WERI-Rb-1 (cell line): ENCODE measurements around the gene TRO.

ENCODE experiments used
- DNase-seq: peaks from one replicate; pipeline ENCODE4 v3.0.0-alpha.2; 2020
- H3K27ac ChIP-seq: fragments of 250-450 bp; sonication (Bioruptor Pico); 2 replicates; pipeline ENCODE4 v1.5.1; 2020; ENCODE audit warnings: mild to moderate bottlenecking, moderate library complexity
- H3K27me3 ChIP-seq: fragments of 250-450 bp; sonication (Bioruptor Pico); 2 replicates; pipeline ENCODE4 v1.5.1; 2021; ENCODE audit warnings: mild to moderate bottlenecking, low read depth, moderate library complexity; ENCODE audit not compliant: insufficient read depth, severe bottlenecking
- H3K36me3 ChIP-seq: fragments of 250-450 bp; sonication (Bioruptor Pico); 2 replicates; pipeline ENCODE4 v1.5.1; 2020; ENCODE audit warnings: mild to moderate bottlenecking, moderate library complexity
- H3K4me3 ChIP-seq: 2 replicates; pipeline ENCODE4 v1.5.1; 2011; ENCODE audit warnings: low read depth, mild to moderate bottlenecking, control low read depth, low read length
- H3K9me3 ChIP-seq: fragments of 250-450 bp; sonication (Bioruptor Pico); 2 replicates; pipeline ENCODE4 v1.5.1; 2021; ENCODE audit warnings: mild to moderate bottlenecking, moderate library complexity; ENCODE audit not compliant: severe bottlenecking
- TF ChIP-seq, protein P1 (sequence below): IDR thresholded peaks from 2 replicates; pipeline ENCODE4 v1.5.1; 2011; ENCODE audit warnings: low read depth, mild to moderate bottlenecking, control low read depth, inconsistent platforms, low read length

The TRO gene

DNA sequence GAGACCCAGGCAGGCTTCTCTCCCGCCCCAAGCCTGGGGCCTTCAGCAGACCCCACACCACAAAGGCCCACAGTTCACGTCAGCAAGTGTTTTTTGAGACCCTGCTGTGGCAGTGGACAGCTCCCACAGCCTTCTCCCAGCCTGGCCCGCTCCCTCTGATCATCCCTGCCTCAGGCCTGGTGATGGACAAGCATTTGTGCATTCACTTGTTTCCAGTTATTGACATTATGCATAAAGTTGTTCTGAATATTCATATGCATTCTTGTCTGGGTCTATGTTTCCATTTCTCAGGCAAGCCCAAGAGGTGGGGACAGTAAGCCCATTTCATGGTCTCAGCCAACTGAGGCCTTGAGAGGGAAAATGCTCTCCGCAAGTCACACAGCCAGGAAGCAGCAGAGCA is 14.7 kb downstream of the TRO start:
- Histone ChIP-seq H3K27ac (no peak overlapping the region), H3K9me3 (no peaks in the 10 kb centered on the region), H3K27me3 (peaks cover 7% of the 10 kb centered on the region), H3K36me3 (no peaks in the 10 kb centered on the region), H3K4me3 (no peak overlapping the region)
- DNase-seq, result no peak
- TF ChIP-seq, protein P1, sequence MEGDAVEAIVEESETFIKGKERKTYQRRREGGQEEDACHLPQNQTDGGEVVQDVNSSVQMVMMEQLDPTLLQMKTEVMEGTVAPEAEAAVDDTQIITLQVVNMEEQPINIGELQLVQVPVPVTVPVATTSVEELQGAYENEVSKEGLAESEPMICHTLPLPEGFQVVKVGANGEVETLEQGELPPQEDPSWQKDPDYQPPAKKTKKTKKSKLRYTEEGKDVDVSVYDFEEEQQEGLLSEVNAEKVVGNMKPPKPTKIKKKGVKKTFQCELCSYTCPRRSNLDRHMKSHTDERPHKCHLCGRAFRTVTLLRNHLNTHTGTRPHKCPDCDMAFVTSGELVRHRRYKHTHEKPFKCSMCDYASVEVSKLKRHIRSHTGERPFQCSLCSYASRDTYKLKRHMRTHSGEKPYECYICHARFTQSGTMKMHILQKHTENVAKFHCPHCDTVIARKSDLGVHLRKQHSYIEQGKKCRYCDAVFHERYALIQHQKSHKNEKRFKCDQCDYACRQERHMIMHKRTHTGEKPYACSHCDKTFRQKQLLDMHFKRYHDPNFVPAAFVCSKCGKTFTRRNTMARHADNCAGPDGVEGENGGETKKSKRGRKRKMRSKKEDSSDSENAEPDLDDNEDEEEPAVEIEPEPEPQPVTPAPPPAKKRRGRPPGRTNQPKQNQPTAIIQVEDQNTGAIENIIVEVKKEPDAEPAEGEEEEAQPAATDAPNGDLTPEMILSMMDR, result no peak

- TF ChIP-seq, protein P1, result no peak
- no peak for DNase-seq
- H3K36me3 ChIP-seq, result no peaks in the 10 kb centered on the region
- no peak overlapping the region for H3K27ac ChIP-seq
- H3K9me3 ChIP-seq, result no peaks in the 10 kb centered on the region
- H3K4me3 ChIP-seq, result no peak overlapping the region
- H3K27me3 ChIP-seq, result peaks cover 7% of the 10 kb centered on the region
These were observed 16.8 kb downstream of the TRO start for GRCh38 chrX:54937416-54937815.

- TF ChIP-seq, protein P1, result no peak
These were observed 24.2 kb downstream of the TRO start for GRCh38 chrX:54944816-54945215.

GRCh38 chrX:54945224-54945623 is 24.6 kb downstream of the TRO start:
- Histone ChIP-seq H3K4me3 (no peak overlapping the region), H3K27me3 (peaks cover 21% of the 10 kb centered on the region), H3K27ac (no peak overlapping the region), H3K36me3 (no peaks in the 10 kb centered on the region), H3K9me3 (no peaks in the 10 kb centered on the region)
- TF ChIP-seq, protein P1, result no peak
- DNase-seq, result no peak

More at GRCh38 chrX:54944816-54945215, 24.2 kb downstream of the TRO start:
- Histone ChIP-seq H3K27ac (no peak overlapping the region), H3K36me3 (no peaks in the 10 kb centered on the region), H3K27me3 (peaks cover 21% of the 10 kb centered on the region), H3K4me3 (no peak overlapping the region), H3K9me3 (no peaks in the 10 kb centered on the region)
- DNase-seq, result no peak

DNA sequence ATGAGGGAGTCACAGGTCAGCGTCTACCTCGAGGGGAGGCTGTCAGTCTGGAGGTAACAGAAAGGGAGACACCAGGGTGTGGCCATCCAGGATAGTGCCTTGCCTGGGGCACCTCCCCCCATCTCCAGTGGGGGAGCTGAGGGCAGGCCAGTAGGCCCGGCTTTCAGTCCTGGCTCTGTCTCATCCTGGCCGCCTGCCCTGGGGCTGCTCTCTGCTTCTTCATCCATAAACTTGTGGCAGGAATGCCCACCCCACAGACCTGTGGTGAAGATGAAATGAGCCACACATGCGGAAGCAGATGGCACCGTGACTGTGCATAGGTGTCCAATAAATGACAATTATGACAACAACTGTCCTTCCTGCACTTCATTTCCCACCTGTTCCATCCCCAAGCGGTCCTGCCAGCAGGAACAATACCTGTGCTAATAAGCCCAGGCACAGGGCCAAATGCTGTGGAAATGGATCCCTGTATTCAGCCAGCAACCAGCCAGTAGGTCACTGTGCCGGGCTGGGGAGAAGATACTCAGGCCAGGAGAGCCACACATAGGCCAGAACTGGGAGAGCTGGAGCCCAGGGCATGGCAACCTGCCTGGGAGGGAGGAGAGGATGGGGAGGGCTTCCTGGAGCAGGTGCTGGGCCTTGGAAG is 30.2 kb downstream of the TRO start:
- TF ChIP-seq, protein P1, result no peak
- Histone ChIP-seq H3K9me3 (no peaks in the 10 kb centered on the region), H3K27me3 (peaks cover 46% of the 10 kb centered on the region), H3K36me3 (no peaks in the 10 kb centered on the region), H3K27ac (no peak overlapping the region), H3K4me3 (no peak overlapping the region)
- DNase-seq, result no peak

GRCh38 chrX:54961750-54962149 is 41.1 kb downstream of the TRO start:
- Histone ChIP-seq H3K9me3 (no peaks in the 10 kb centered on the region), H3K27ac (no peak overlapping the region), H3K36me3 (no peaks in the 10 kb centered on the region), H3K27me3 (peaks cover 21% of the 10 kb centered on the region), H3K4me3 (no peak overlapping the region)
- TF ChIP-seq, protein P1, result no peak
- no peak for DNase-seq
